Left kidney (tissue), 2 donors: ENCODE results near the gene SPECC1. TPM values are rescaled to one million over a fixed set of nuclear protein-coding genes. Genes with fewer than 3 reads are reported as not detected.
"Not testable (repeated sequence)": the region's sequence is repeated elsewhere in the genome, so short reads cannot be mapped to it uniquely, and the experiment has no call there.

Source experiments
- DNase-seq: peaks from one replicate; pipeline ENCODE4 v3.0.0-alpha.2; 2013
- polyA plus RNA-seq: library from polyadenylated mRNA; unstranded; fragments of 120-200 nt; gene quantifications from one replicate; pipeline ENCODE4 v1.2.1, GENCODE V29; 2013; ENCODE audit not compliant: insufficient read length

SPECC1 gene
- polyA plus RNA-seq, 1 donor: 18.4 TPM

GRCh38 chr17:20068445-20068844, 59.3 kb downstream of the SPECC1 start:
- DNase-seq: no peak

DNA sequence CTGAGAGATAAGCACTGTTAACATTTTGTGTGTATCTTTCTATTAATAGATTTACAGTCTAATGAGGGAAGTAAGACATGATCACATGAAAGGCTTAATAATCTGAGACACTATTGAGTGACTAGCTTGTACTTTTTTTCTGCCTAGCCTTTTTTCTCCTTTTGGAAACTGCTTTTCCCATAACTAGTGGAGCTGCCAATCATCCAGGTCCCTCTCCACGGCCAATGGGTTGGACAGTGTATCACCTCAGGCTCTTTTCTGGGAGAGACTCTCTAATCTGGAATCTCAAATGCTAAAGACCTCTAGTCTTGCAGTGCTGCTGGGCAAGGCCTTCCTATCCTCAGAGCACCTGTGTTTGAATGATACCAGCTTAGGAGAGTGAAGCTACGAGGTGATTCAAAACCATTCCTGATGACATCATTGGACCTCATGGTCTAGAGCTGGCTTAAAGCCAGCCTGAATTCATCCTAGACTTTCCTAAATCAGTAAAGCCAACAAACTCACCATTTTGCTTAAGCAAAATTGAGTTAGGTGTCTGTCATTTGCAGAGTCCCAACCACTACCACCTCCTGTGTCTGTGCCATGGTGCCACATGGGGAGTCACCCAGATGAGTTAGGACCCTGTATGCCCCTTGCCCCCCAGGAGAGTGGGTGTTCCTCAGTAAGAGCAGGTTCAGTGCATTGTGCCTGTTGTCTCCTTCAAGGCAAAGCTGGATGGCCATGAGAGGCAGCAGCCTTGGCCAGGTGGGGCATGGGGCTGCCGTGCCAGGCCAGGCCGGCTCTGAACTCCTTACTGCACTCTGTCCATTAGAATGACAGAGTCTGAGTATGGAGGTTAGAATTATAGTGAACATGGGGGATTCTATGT, 62.9 kb downstream of the SPECC1 start:
- no peak for DNase-seq

- no peak for DNase-seq
Observed at GRCh38 chr17:20072692-20072992, 63.5 kb downstream of the SPECC1 start.

GRCh38 chr17:20073055-20073979, 64.2 kb downstream of the SPECC1 start:
- no peak for DNase-seq

DNA sequence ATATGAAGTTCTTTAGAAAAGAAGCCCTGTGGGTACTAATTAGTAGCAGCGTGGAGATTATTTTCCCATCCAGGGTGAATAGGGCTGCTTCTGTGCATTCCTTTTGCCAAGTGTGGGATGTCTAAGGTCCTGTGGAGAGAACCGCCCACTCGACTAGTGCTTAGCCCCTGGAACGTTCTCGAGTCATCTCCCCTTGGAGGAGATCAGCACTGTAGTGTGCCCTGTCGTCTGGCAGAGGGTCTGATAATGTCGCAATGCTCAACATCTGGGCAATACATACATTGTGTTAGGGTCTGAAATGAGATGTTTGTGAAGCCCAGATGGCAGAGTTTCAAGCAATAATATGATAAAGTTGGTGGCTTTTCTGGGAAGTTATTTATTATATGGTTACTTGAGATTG, 64.8 kb downstream of the SPECC1 start:
- DNase-seq: no peak

GRCh38 chr17:20074489-20074888, 65.3 kb downstream of the SPECC1 start:
- DNase-seq: no peak

GRCh38 chr17:20076137-20076536, 67.0 kb downstream of the SPECC1 start:
- DNase-seq: not testable (repeated sequence)

GRCh38 chr17:20077978-20078685, 69.0 kb downstream of the SPECC1 start:
- DNase-seq: no peak

DNA sequence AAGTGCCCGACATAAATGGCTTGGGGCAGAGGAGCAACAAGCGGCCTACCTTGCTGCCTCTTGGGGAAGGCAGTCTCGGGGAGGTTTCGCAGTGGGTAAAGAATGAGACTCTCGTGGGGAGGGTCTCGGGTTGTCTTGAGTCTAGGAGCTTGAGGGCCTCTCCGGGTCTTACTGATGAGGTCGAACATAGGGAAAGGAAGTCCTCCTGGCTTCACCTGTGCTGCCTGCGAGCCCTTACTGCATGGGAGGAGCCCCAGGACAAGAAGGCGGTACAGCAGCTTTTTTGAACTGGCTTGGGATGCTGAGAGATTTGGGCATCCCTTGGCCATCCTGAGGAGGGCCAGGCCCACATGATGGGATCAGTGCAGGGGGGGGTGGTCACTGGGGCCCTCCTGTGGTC, 71.4 kb downstream of the SPECC1 start:
- no peak for DNase-seq

DNA sequence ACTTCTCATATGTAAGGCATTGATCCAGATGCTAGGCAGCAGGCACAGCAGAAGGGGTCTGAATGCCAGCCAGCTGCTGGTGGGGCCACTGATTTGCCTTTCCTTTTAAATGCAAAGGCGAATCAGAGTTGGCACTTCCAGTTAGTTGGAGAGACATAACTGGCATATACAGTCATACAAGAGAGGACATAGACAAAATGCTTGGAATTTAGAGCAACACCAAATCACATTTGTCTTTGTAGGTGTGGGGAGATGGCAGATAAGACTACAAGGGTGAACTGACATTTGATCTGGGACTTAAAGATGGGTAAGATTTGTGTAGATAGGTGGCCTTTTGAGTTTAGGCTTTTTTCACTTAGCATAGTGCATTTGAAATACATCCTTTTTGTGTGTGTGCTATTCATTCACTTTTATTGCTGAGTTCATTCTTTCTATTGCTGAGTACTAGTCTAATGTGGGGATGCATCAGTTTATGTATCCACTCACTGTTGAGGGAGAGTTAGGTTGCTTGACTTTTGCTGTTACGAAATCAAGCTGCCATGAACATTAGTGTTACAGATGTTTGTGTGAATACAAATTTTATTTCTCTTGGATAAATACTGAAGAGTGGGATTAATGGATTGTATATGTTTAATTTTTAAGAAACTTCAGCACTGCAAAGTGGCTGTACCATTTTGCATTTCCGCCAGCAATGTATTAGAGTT, 74.1 kb downstream of the SPECC1 start:
- no peak for DNase-seq

GRCh38 chr17:20084621-20085282, 75.6 kb downstream of the SPECC1 start:
- no peak for DNase-seq

DNA sequence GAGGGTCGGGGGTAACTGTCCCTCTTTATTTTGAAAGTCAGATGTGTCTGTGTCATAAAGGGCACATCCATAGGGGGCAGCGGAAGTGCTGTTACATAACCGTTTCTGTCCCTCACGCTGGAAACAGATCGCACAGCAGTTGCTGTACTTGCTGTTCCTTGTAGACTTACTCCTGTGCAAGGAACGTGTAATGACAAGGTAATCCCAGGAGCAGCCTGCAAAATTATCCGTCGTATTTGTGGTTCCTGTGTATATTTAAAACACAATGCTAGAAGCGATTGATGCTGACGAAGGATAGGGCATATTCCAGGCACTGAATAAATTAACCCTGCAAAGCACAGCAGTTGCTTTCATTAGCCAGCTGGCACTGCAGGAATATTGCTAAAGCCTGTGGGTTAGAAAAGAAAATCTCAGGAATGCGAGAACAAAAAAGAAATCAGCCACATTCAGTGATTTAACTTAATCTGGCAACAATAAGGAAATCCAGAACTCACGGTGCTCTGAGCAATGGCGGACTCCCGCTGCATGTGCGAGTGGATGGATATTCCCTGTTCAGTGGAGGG, 76.2 kb downstream of the SPECC1 start:
- DNase-seq: no peak

- no peak for DNase-seq
Observed at GRCh38 chr17:20086416-20087076, 77.4 kb downstream of the SPECC1 start.

DNA sequence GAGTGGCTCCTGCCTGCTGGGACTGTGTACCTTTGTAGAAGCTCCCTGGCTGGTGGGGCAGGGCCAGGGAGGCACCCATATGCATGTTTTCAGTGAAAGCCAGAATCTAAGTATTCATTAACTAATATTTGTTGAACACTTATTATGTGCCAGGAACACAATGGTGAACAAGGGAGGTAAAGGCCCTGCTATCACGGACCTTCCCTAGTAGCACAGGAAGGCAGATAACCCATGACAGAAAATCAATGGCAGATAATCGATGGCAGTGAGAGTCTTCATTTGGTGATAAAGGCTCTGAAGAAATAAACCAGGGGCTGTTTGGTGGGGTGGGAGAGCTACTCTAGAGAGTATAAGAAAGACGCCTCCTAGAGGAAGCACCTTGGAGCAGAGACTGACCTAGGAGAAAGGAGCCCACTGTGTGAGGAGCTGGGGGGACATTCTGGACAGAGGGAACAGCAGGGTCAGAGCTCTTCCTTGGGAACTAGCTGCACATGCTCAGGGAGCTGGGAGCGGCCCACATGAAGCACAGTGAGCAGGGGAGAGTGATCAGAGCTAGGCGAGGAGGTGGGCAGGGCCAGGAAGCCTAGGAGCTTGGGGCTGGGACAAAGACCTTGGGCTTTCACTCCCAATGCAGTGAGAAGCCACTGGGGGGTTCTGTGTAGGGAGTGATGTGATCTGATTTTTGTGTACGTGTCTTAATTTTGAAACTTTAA, 78.5 kb downstream of the SPECC1 start:
- no peak for DNase-seq

- DNase-seq: no peak
Observed at GRCh38 chr17:20089756-20090547, 80.8 kb downstream of the SPECC1 start.

DNA sequence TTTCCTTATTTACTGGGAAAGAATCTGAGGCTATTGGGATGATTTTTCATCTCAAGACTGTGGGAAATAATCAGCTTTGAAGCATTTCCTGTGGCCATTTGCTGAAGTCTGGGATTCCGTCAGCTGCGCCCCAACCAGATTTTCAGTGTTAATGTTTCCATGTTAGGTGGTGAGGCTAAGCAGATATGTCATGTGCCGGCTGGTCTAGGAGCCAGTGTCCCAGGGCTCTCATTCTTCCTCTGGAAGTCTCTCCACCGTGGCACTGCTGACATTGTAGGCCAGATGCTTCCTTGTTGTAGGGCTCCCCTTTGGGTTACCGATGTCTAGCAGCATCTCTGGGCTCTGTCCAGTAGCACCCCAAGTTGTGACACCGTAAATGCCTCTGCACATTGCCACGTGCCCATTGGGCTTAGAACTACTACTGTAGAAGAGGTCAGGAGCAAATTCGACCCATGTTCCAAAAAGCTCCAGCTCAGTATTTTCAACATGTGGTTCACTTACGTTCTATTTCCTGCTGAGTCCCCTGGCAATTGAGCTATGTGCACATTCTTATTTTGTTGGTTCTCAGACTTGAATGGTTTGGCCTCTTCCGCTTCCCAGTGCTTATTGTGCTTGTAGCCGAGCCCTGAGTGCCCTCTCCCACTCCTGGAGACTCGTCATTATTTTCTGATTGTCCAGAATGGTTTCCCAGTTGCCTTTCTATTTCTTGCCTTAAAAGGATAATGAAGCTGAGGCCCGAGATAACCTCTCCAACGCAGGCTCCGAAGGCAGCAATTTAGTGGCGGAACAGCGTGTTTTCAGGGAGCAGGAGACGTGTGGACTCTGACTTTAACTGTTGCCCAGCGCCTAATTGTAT, 82.2 kb downstream of the SPECC1 start:
- peak; percentile 52 for DNase-seq

DNA sequence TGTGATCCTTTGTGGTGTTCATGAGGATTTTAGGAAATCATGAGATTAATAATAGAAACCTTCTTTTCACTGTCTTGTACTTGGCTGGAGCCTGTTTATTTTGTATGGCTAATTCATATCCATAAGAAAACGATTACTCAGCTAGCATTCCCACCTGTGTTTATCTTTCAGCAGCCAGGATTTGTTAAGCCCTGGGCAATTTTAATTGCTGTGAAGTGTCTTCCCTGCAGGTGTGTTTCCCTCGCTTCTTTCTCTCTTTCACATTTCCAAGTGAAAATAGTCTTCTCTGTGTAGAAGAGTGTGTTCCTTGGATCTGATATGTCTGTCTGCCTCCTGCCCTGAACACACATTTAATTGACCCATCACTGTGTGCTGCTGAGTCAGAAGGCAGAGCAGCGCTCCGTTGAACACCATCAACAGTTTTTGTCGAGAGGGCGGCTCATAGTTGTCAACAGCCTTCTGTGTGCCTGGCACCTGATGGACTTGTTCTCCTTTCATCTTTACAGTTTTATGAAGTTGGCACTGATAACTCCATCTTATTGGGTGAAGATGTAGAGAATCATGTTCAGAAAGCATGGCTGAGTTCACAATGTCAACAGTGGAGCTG, 83.2 kb downstream of the SPECC1 start:
- DNase-seq: no peak
